HG03342 (cell line): ENCODE data around the gene RHOD.

ENCODE experiments used
- ATAC-seq: cut with Tn5 transposase; IDR thresholded peaks from one replicate; pipeline ENCODE4 v1.9.1; 2021; ENCODE audit warnings: mild to moderate bottlenecking, moderate library complexity; ENCODE audit not compliant: unreplicated experiment

Gene RHOD

GRCh38 chr11:67113231-67113721, 56.6 kb downstream of the RHOD start:
- peak; percentile 74 for ATAC-seq

DNA sequence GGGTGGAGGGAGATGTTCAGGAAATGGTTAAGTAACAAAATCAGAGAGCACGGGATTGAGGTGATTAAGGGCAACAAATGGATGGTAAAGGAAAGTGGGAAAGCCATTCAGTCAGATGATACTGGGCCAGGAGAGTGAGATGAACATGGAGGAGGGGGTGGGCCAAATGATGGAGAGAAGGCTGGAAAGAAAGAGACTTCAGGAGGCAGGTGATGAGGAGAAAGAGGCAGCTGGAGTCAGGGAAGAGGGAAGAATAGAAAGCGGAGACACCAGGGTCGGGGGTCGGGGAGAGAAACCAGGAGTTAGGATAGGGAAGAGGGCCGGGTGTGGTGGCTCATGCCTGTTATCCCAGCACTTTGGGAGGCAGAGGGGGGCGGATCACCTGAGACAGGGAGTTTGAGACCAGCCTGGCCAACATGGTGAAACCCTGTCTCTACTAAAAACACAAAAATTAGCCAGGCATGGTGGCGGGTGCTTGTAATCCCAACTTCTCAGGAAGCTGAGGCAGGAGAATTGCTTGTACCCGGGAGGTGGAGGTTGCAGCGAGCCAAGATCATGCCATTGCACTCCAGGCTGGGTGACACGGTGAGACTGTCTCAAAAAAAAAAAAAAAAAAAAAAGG, 57.7 kb downstream of the RHOD start:
- no peak for ATAC-seq

DNA sequence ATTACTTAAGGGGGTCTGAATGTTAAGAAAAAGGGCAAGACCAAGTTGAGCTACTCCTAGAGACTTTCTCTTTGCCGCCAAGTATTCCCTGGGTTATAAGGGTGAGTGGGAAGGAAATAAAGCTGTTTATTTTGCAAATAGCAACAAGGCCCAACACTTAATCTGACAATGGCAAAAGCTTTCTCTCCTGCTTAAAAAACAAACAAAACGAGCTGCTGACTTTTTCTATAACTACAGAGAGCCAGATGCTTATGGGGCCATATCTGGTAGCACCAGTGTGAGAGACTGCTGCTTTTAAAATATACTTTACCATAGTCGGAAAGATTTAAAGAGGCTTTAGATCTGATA, 60.1 kb downstream of the RHOD start:
- no peak for ATAC-seq

- no peak for ATAC-seq
Measured at GRCh38 chr11:67117176-67117575, 60.5 kb downstream of the RHOD start.

DNA sequence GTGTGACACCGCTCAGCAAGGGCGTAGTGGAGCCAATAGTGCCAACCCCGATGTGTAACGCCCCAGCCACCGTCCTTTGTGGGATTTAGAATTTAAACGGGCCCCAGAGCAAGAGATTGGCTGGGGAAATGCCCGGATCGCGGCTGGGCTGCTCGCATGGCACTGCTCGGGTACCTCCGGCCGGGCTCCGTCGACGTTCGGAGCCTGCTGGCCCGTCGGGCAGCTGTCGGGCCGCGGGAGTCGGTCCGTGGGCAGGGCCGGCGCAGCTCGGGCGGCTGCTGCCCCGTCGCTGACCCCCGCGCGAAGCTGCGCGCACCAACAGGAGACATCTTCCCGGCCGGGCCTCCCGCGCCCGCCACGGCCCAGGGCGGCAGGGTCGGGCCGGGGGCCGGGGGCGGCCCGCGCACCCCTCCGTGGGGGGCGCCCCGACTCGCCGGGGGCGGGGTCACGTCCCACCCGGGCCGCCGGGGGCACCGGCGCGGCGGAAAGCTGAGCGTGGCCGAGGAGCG, 61.1 kb downstream of the RHOD start:
- ATAC-seq: peak; percentile 4

- ATAC-seq: peak; percentile 8
Measured at GRCh38 chr11:67118181-67118766, 61.6 kb downstream of the RHOD start.

DNA sequence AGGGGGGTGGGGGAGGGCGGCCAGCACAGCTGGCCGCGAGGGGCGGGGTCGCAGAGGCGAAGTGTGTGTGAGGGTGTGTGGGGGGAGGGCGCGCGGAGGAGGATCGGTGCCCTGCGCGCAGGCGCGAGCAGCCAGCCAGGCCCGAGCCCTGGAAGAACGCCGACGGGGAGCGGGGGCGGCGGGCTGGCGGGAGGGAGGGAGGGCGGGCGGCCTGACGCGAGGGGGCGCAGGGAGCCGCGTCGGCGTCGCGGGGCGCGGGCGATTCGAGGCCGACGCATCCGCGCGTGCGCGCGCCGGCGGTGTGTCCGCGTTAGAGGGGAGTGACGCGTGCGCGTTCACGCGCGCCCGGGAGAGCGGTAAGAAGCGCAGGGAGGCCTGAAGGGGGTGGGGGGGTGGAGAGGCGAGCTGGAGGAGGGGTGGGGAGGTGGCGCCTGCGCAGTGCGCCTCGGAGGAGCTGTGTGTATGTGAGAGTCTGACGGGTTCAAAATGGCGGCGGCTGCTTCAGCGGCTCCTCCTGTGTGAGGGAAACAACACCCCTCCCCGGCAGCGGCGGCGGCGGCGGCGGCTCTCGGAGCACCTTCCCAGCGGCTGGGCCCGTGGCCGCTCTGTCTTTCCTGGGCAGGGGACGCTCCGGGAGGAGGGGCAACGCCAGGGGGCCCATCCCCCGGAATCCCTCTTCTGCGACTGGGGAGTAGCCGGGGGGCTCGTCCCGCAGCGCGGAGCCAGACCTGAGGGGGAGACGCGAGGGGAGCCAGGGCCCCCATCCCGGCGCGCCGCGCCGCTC, 62.3 kb downstream of the RHOD start, which contains the start of gene KDM2A:
Gene KDM2A (plus strand): TSS at position 463 of the 784 bp plus-strand sequence. CDS start 2,054 bp downstream, outside the sequence.
- peak; percentile 66 for ATAC-seq

GRCh38 chr11:67119585-67120391, 63.1 kb downstream of the RHOD start:
- ATAC-seq: no peak

DNA sequence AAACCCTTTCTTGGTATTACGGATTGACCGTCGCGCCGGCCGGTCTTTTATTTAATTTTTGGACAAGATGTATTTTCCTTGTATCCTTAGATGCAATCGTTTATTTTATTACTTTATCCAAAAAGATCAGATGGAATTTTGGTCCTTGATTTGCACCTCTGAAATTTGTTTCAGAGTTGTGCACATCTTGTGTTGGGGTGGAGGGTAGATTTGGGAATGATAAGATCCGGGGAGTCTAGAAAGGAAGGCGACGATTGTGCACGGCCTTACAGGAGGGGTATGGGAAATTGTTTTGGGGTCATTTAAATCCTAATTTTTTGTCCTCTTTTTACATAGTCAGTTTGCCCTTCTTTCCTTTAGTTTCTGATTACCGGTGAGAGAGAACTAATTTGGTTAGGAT, 63.8 kb downstream of the RHOD start:
- ATAC-seq: no peak

DNA sequence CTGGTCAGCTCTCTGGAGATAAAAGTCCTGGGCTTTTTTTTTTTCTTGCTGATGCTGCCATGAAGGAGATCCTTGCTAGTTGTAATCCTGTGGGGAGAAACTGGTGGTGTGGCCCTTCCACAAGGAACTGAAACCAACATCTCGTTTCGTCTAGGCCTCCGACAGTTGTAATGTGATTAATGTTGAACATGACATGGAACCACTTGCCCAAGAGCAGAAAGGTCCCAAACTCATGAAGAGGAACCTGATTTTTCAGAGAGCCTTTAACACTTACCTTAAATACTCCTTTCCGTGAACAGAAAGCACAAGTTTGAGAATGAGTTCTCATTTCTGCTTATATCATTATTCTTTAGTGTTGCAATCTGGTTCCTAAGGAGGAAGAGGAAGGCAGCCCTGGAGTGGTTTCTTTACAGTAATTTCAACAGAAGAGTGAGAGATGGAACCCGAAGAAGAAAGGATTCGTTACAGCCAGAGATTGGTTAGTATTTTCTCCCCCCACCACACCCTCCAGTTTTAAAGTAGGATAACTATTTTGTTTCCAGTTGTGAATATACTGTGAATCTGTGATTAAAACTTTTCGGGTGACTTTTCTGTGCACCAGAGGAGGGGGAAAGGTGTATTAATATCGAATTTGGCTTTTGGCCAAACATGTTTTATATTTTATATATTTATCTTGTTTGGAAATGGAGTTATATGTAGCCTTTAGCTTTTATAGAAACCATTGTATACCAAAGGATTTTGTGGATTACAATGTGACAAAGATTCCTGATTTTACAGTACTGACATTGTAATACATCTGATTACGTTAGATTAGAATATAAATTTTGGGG, 64.4 kb downstream of the RHOD start:
- no peak for ATAC-seq
